Activated CD8-positive, alpha-beta T cell treated with anti-CD3 and anti-CD28 coated beads for 36 hours (primary cell): ENCODE measurements around the gene BTG4. TPM values are rescaled to one million over a fixed set of nuclear protein-coding genes. Genes with fewer than 3 reads are reported as not detected.

Experiments used
- ATAC-seq: fragments of 200-7000 bp; cut with Tn5 transposase; one replicate; pipeline ENCODE4 v1.10.0; 2021; ENCODE audit warnings: mild to moderate bottlenecking, moderate library complexity
- CTCF ChIA-PET: fragments of 350-600 bp; sonication (Branson Sonifier 250); formaldehyde crosslinking; loops from one replicate; lab custom pipeline; 2021; ENCODE audit warnings: antibody characterized with exemption; lab: Charles Lee
- POLR2A ChIA-PET: fragments of 350-600 bp; sonication (Branson Sonifier 250); formaldehyde crosslinking; loops from one replicate; lab custom pipeline; 2021; ENCODE audit warnings: antibody characterized with exemption; lab: Charles Lee
- DNase-seq: peaks from one replicate; pipeline ENCODE4 v3.0.0-alpha.2; 2020
- H3K27ac Mint-ChIP-seq: one replicate; pipeline ENCODE4 v1.8.0; 2021; ENCODE audit warnings: mild to moderate bottlenecking, mixed read lengths
- H3K27me3 Mint-ChIP-seq: one replicate; pipeline ENCODE4 v1.8.0; 2021; ENCODE audit warnings: mixed read lengths
- H3K36me3 Mint-ChIP-seq: one replicate; pipeline ENCODE4 v1.8.0; 2021; ENCODE audit warnings: low read depth, mixed read lengths
- H3K4me1 Mint-ChIP-seq: one replicate; pipeline ENCODE4 v1.8.0; 2021; ENCODE audit warnings: low read depth, mixed read lengths
- H3K4me3 Mint-ChIP-seq: one replicate; pipeline ENCODE4 v1.8.0; 2021; ENCODE audit warnings: mild to moderate bottlenecking, moderate library complexity, mixed read lengths
- H3K9me3 Mint-ChIP-seq: one replicate; pipeline ENCODE4 v1.8.0; 2021; ENCODE audit warnings: mixed read lengths
- CTCF ChIP-seq: fragments of 200-600 bp; IDR thresholded peaks from one replicate; pipeline ENCODE4 v1.8.0; 2022; ENCODE audit warnings: antibody characterized with exemption, mild to moderate bottlenecking
- intact Hi-C: fragments of 100-400 bp; cut with micrococcal nuclease; formaldehyde crosslinking; loops from one replicate; pipeline ENCODE4 v1.10.0; 2022
- total RNA-seq, 2 experiments: library from RNA; stranded (reverse); gene quantifications; one replicate each; pipeline ENCODE4 v1.2.3, GENCODE V29; 2021

Gene BTG4
- total RNA-seq, 2 experiments from 2014 or later: 0.36 to 0.98 TPM

GRCh38 chr11:111559800-111560464, 47.7 kb upstream of the BTG4 start:
- POLR2A ChIA-PET: no interaction called here
- no peak overlapping the region for H3K4me3 Mint-ChIP-seq
- CTCF ChIA-PET: interaction anchor here (2.6 to 5.5 kb wide), 2 partner anchors 105 to 217 kb away, joined by 12 to 39 read pairs; no protein-coding TSS in a partner anchor
- H3K36me3 Mint-ChIP-seq: peaks cover 35% of the 10 kb centered on the region
- no peak for ATAC-seq
- H3K4me1 Mint-ChIP-seq: no peaks in the 10 kb centered on the region
- no peak for DNase-seq
- H3K27me3 Mint-ChIP-seq: no peaks in the 10 kb centered on the region
- TF ChIP-seq CTCF: no peak
- peaks cover 8% of the 10 kb centered on the region for H3K9me3 Mint-ChIP-seq
- intact Hi-C loops: loop anchor here (5.0 kb wide), 1 partner anchor 103 kb away; no protein-coding TSS in a partner anchor
- H3K27ac Mint-ChIP-seq: no peak overlapping the region

GRCh38 chr11:111557425-111558111, 45.4 kb upstream of the BTG4 start:
- intact Hi-C loops: no loop called here
- ATAC-seq (no peak), DNase-seq (no peak)
- peaks cover 48% of the 10 kb centered on the region for H3K36me3 Mint-ChIP-seq
- POLR2A ChIA-PET: no interaction called here
- CTCF ChIA-PET: interaction anchor here (1.4 to 1.8 kb wide), 2 partner anchors 9 to 103 kb away, joined by 3 to 5 read pairs; no protein-coding TSS in a partner anchor
- H3K27me3 Mint-ChIP-seq: no peaks in the 10 kb centered on the region
- peaks cover 8% of the 10 kb centered on the region for H3K9me3 Mint-ChIP-seq
- H3K4me3 Mint-ChIP-seq: no peak overlapping the region
- TF ChIP-seq CTCF: no peak
- no peak overlapping the region for H3K27ac Mint-ChIP-seq
- no peaks in the 10 kb centered on the region for H3K4me1 Mint-ChIP-seq

- POLR2A ChIA-PET: interaction anchor here (1.7 kb wide), 1 partner anchor 13 kb away, joined by 6 read pairs; no protein-coding TSS in a partner anchor
Observed at GRCh38 chr11:111555255-111555654, 43.1 kb upstream of the BTG4 start.

GRCh38 chr11:111554532-111554931, 42.3 kb upstream of the BTG4 start:
- Mint-ChIP-seq H3K4me1 (no peaks in the 10 kb centered on the region), H3K27me3 (no peaks in the 10 kb centered on the region), H3K36me3 (peaks cover 58% of the 10 kb centered on the region), H3K27ac (no peak overlapping the region), H3K9me3 (peaks cover 8% of the 10 kb centered on the region), H3K4me3 (no peak overlapping the region)
- DNase-seq (no peak), ATAC-seq (no peak)
- no peak for TF ChIP-seq CTCF
- CTCF ChIA-PET: interaction anchor here (0.7 to 1.7 kb wide), 6 partner anchors 9 to 107 kb away, joined by 3 to 10 read pairs (median 4); no protein-coding TSS in a partner anchor
- POLR2A ChIA-PET: interaction anchor here (0.8 to 1.7 kb wide), 2 partner anchors 12 to 15 kb away, joined by 3 to 6 read pairs; no protein-coding TSS in a partner anchor
- intact Hi-C loops: no loop called here

More at GRCh38 chr11:111555255-111555654, 43.1 kb upstream of the BTG4 start:
- Mint-ChIP-seq H3K4me1 (no peaks in the 10 kb centered on the region), H3K9me3 (peaks cover 8% of the 10 kb centered on the region), H3K27me3 (no peaks in the 10 kb centered on the region), H3K36me3 (peaks cover 61% of the 10 kb centered on the region), H3K4me3 (no peak overlapping the region), H3K27ac (no peak overlapping the region)
- ATAC-seq (no peak), DNase-seq (no peak)
- no peak for TF ChIP-seq CTCF
- intact Hi-C loops: no loop called here
- CTCF ChIA-PET: interaction anchor here (1.4 to 1.7 kb wide), 4 partner anchors 10 to 108 kb away, joined by 4 to 10 read pairs (median 5); no protein-coding TSS in a partner anchor
